ENCODE measurements around the gene TPH2. TPM values are rescaled to one million over a fixed set of nuclear protein-coding genes. Genes with fewer than 3 reads are reported as not detected.
A peak's percentile ranks its signal among the peaks of the same experiment; 100 is the strongest.

Gene TPH2
- total and polyA plus RNA-seq, 2 of the 4 experiments (the other 2 are of a cell fraction), result not detected

DNA sequence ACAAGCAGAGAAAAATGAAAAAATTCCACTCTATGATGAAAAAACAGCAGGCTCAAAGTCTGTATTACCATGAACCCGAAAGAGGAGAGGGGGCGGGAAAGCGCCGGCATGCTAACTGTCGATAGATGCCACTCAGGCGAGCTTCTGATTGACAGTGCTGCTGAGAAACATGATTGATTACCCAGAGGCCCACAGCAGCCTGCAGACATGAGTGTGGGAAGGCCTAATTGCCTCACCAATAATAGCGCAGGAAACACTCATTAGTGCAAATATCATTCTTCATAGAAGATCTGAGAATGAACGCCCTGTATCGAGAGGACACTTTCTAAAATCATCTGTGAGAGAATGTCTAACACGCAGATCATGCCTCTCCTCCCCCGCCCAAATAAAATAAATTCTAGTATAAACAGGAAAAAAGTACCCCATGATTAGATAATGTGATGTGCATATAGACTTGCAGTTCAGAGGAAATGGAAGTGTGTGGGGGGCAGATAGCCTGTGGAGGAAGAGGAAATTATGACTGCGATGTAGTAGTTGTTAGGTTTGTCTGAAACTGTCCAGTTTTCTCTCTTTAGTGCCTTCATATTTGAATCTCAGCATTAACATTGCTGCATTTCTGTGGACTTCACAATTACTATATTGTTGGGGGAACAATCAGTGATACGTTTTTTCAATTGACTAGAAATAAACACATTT, 15.6 kb downstream of the TPH2 start:
- H2AK9ac ChIP-seq (replicated peaks; ENCODE audit: low read depth, low read length, poor library complexity), result no peak overlapping the region
- 0 out of 2 replicates have a peak overlapping the region, but pooled peaks have one; percentile 31 for H3K14ac ChIP-seq (replicated peaks; ENCODE audit: low read depth, low read length)
- peak overlapping the region; percentile 18 for H3K4ac ChIP-seq (ENCODE audit: low read depth, low read length)
- H2AFZ ChIP-seq (replicated peaks; ENCODE audit: low read length, poor library complexity), result no peak overlapping the region
- peak overlapping the region in 1 of 2 experiments; percentile 49; a peak in 2 of 4 replicates for H4K8ac ChIP-seq (ENCODE audit: low read depth in 2 of 2, low read length in 2 of 2)
- no peaks in the 10 kb centered on the region for H4K20me1 ChIP-seq (ENCODE audit: insufficient read depth, low read length)
- no peak overlapping the region; the same call in 1 of the 2 replicates for H4K91ac ChIP-seq (ENCODE audit: insufficient read depth, low read depth, low read length)
- peaks cover 15% of the 10 kb centered on the region for H3K9me1 ChIP-seq (ENCODE audit: insufficient read depth, low read length)
- H3K4me1 ChIP-seq (ENCODE audit: control insufficient read depth, insufficient read depth, low read length), result peaks cover 18% of the 10 kb centered on the region
- no peaks in the 10 kb centered on the region for H3K27me3 ChIP-seq (ENCODE audit: control insufficient read depth, insufficient read depth, low read length)
- no peak overlapping the region for H3K9ac ChIP-seq (ENCODE audit: low read depth, low read length)
- H3K4me3 ChIP-seq (ENCODE audit: insufficient read depth, low read depth, low read length), result no peak overlapping the region
- ChIA-PET CTCF (no interaction called here), POLR2A (ENCODE audit: unreplicated experiment) (no interaction called here)
- peaks cover 0 to 8% of the 10 kb centered on the region in 2 experiments; a peak in 1 of 4 replicates for H3K79me1 ChIP-seq (ENCODE audit: low read depth in 1 of 2, low read length in 2 of 2)
- H2BK15ac ChIP-seq (ENCODE audit: low read depth, low read length), result peak overlapping the region; percentile 12; the same call in 1 of the 3 replicates
- H3K18ac ChIP-seq (ENCODE audit: low read depth, low read length), result peak overlapping the region; percentile 14; the same call in 1 of the 2 replicates
- no peak overlapping the region for H3K23ac ChIP-seq (ENCODE audit: low read depth, low read length)
- no peaks in the 10 kb centered on the region for H3K9me3 ChIP-seq (ENCODE audit: control insufficient read depth, insufficient read depth, low read length)
- no peaks in the 10 kb centered on the region for H3K36me3 ChIP-seq (ENCODE audit: control insufficient read depth, insufficient read depth, low read length)
- H3K56ac ChIP-seq (ENCODE audit: extremely low read depth, insufficient read depth, low read length), result no peak overlapping the region
- H2BK20ac ChIP-seq (ENCODE audit: low read depth, low read length), result peak overlapping the region; percentile 76; the same call in 1 of the 2 replicates
- peak overlapping the region; percentile 17 for H2BK5ac ChIP-seq (ENCODE audit: low read depth, low read length, poor library complexity, severe bottlenecking)
- WGBS, 2 experiments (ENCODE audit: extremely low coverage in 2 of 2, insufficient read length in 1 of 2), result 63% methylated on average over 5 of the region's 13 CpGs; no CpG with 5 or more reads in 1 of the 2 experiments
- no peak overlapping the region for H3K27ac ChIP-seq (ENCODE audit: insufficient read depth, low read length)
- DNase-seq (no peak), ATAC-seq (ENCODE audit: low read depth) (no peak)
- dilution Hi-C loops (cut with HindIII; ENCODE audit: low sequenced_read_pairs, unreplicated experiment), result no loop called here
- TF ChIP-seq CTCF (conservative IDR thresholded peaks at IDR 0.05; ENCODE audit: low read depth, low read length), result no peak
- no peak for TF ChIP-seq SMC3 (IDR thresholded peaks at IDR 0.05; ENCODE audit: low read depth, low read length)
- no peak for TF ChIP-seq POLR2A (IDR thresholded peaks at IDR 0.05; ENCODE audit: low read depth, low read length)
- TF ChIP-seq CHD1 (IDR thresholded peaks at IDR 0.05; ENCODE audit: low read depth, low read length), result no peak
- TF ChIP-seq, protein P1, sequence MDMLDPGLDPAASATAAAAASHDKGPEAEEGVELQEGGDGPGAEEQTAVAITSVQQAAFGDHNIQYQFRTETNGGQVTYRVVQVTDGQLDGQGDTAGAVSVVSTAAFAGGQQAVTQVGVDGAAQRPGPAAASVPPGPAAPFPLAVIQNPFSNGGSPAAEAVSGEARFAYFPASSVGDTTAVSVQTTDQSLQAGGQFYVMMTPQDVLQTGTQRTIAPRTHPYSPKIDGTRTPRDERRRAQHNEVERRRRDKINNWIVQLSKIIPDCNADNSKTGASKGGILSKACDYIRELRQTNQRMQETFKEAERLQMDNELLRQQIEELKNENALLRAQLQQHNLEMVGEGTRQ (IDR thresholded peaks at IDR 0.05; ENCODE audit: low read depth, low read length), result no peak
- TF ChIP-seq MAZ (IDR thresholded peaks at IDR 0.05; ENCODE audit: borderline replicate concordance, low read depth, low read length), result no peak
- TF ChIP-seq RFX5 (IDR thresholded peaks at IDR 0.05; ENCODE audit: low read depth, low read length), result no peak
- no peak for TF ChIP-seq MXI1 (IDR thresholded peaks at IDR 0.05; ENCODE audit: borderline replicate concordance, low read depth, low read length)
- no peak for TF ChIP-seq BHLHE40 (IDR thresholded peaks at IDR 0.05; ENCODE audit: low read depth, low read length)
- no peak for TF ChIP-seq MAFK (IDR thresholded peaks at IDR 0.05; ENCODE audit: low read depth, low read length)
- TF ChIP-seq RAD21 (IDR thresholded peaks at IDR 0.05; ENCODE audit: low read length), result no peak
- TF ChIP-seq NFE2L2 (IDR thresholded peaks at IDR 0.05; ENCODE audit: low read depth, low read length), result no peak
- no peak for TF ChIP-seq FOS (IDR thresholded peaks at IDR 0.05; ENCODE audit: low read depth, low read length)
- 0 out of 2 replicates have a peak overlapping the region, but pooled peaks have one; percentile 47 for H2AK5ac ChIP-seq (ENCODE audit: low read depth, low read length)
- no peak overlapping the region for H3K4me2 ChIP-seq (ENCODE audit: low read depth, low read length)
- H4K5ac ChIP-seq (ENCODE audit: low read depth, low read length), result peak overlapping the region; percentile 20; the same call in 1 of the 2 replicates
- in situ Hi-C loops (cut with MboI; ENCODE audit: low sequenced_read_pairs), result no loop called here
- intact Hi-C loops (cut with micrococcal nuclease), result loop anchor here (10.0 kb wide), 2 partner anchors 281 to 321 kb away; partner anchors contain the start of gene TRHDE
- BruUV-seq (replicated peaks), result no TSS peak
- peak overlapping the region; percentile 74 for H2BK120ac ChIP-seq (ENCODE audit: low read depth, low read length)
